MCF 10A (cell line): ENCODE results near the gene NSD1. TPM values are rescaled to one million over a fixed set of nuclear protein-coding genes. Genes with fewer than 3 reads are reported as not detected.

Source experiments
- BruUV-seq: library from RNA; stranded (reverse); fragments of 400-500 nt; replicated peaks from 2 replicates; lab custom pipeline; 2021; lab: Mats Ljungman, UMichigan
- CTCF ChIA-PET: fragments of 300-600 bp; sonication (Branson Sonifier 250); formaldehyde crosslinking; extraction: SDS; loops from one replicate; lab custom pipeline; 2021; ENCODE audit warnings: antibody characterized with exemption, inconsistent platforms; lab: Yijun Ruan, JAX
- POLR2A ChIA-PET: fragments of 300-600, 350-650 bp; sonication (Branson Sonifier 250); formaldehyde crosslinking; extraction: SDS; loops from one replicate; lab custom pipeline; 2020; ENCODE audit warnings: antibody characterized with exemption, inconsistent platforms; lab: Yijun Ruan, JAX
- DNase-seq: peaks from one replicate; pipeline ENCODE4 v3.0.0-alpha.2; 2018; ENCODE audit not compliant: unreplicated experiment
- H3K27ac Mint-ChIP-seq: one replicate; pipeline ENCODE4 v1.8.0; 2022; ENCODE audit warnings: mild to moderate bottlenecking, low read depth, mixed read lengths; ENCODE audit not compliant: unreplicated experiment
- H3K27me3 Mint-ChIP-seq: one replicate; pipeline ENCODE4 v1.8.0; 2022; ENCODE audit warnings: mixed read lengths; ENCODE audit not compliant: insufficient read depth, unreplicated experiment
- H3K36me3 Mint-ChIP-seq: one replicate; pipeline ENCODE4 v1.8.0; 2022; ENCODE audit warnings: mild to moderate bottlenecking, moderate library complexity, mixed read lengths; ENCODE audit not compliant: insufficient read depth, unreplicated experiment
- H3K4me1 Mint-ChIP-seq: one replicate; pipeline ENCODE4 v1.8.0; 2022; ENCODE audit warnings: mixed read lengths; ENCODE audit not compliant: insufficient read depth, unreplicated experiment
- H3K4me3 Mint-ChIP-seq: one replicate; pipeline ENCODE4 v1.8.0; 2022; ENCODE audit warnings: mild to moderate bottlenecking, moderate library complexity, mixed read lengths; ENCODE audit not compliant: unreplicated experiment
- H3K9me3 Mint-ChIP-seq: one replicate; pipeline ENCODE4 v1.8.0; 2022; ENCODE audit warnings: mixed read lengths; ENCODE audit not compliant: unreplicated experiment
- CTCF ChIP-seq: fragments of 200-600 bp; IDR thresholded peaks from one replicate; pipeline ENCODE4 v1.8.0; 2022; ENCODE audit warnings: antibody characterized with exemption, mild to moderate bottlenecking; ENCODE audit not compliant: unreplicated experiment
- intact Hi-C: fragments of 100-400 bp; cut with micrococcal nuclease; formaldehyde crosslinking; loops from 2 replicates; pipeline ENCODE4 v1.14.1; 2022
- total RNA-seq: library from RNA; stranded (reverse); gene quantifications from 2 replicates; pipeline ENCODE4 v1.2.3, GENCODE V29; 2022

The NSD1 gene
- total RNA-seq, 1 experiment from 2014 or later, result 110 TPM

GRCh38 chr5:177311392-177311722 is 177.8 kb downstream of the NSD1 start:
- CTCF ChIA-PET, result interaction anchor here (0.6 to 5.8 kb wide), 8 partner anchors 8 to 347 kb away, joined by 3 to 52 read pairs (median 15); no protein-coding TSS in a partner anchor

GRCh38 chr5:177311723-177312648 is 178.4 kb downstream of the NSD1 start, which contains the start of gene MXD3:
MXD3 (minus strand) TSS chr5:177311898; CDS start chr5:177311830, 68 bp downstream.
- ChIA-PET CTCF (interaction anchor here (0.8 to 5.8 kb wide), 8 partner anchors 10 to 198 kb away, joined by 3 to 52 read pairs (median 5); no protein-coding TSS in a partner anchor), POLR2A (interaction anchor here (0.6 to 2.8 kb wide), 9 partner anchors 10 to 188 kb away, joined by 3 to 23 read pairs (median 4); partner anchors contain the start of genes PDLIM7, PRELID1 and RAB24)
- DNase-seq, result peak; percentile 99
- BruUV-seq, result no TSS peak
- no peak for TF ChIP-seq CTCF
- H3K27me3 Mint-ChIP-seq, result no peaks in the 10 kb centered on the region
- H3K9me3 Mint-ChIP-seq, result no peaks in the 10 kb centered on the region
- H3K27ac Mint-ChIP-seq, result peak within 1 kb of the TSS; percentile 51
- H3K4me3 Mint-ChIP-seq, result peak within 1 kb of the TSS; percentile 66
- intact Hi-C loops, result no loop called here
- peaks cover 23% of the 10 kb centered on the region for H3K36me3 Mint-ChIP-seq
- peaks cover 29% of the 10 kb centered on the region for H3K4me1 Mint-ChIP-seq

More at GRCh38 chr5:177311392-177311722, 177.8 kb downstream of the NSD1 start:
- BruUV-seq, result no TSS peak
- POLR2A ChIA-PET, result interaction anchor here (1.2 to 2.8 kb wide), 5 partner anchors 9 to 185 kb away, joined by 4 to 23 read pairs (median 8); partner anchors contain the start of genes PDLIM7, PRELID1 and RAB24
- Mint-ChIP-seq H3K27ac (no peak overlapping the region), H3K9me3 (no peaks in the 10 kb centered on the region), H3K36me3 (peaks cover 27% of the 10 kb centered on the region), H3K27me3 (no peaks in the 10 kb centered on the region), H3K4me1 (peaks cover 35% of the 10 kb centered on the region), H3K4me3 (peak overlapping the region; percentile 66)
- TF ChIP-seq CTCF, result no peak
- intact Hi-C loops, result no loop called here
- DNase-seq, result no peak

DNA sequence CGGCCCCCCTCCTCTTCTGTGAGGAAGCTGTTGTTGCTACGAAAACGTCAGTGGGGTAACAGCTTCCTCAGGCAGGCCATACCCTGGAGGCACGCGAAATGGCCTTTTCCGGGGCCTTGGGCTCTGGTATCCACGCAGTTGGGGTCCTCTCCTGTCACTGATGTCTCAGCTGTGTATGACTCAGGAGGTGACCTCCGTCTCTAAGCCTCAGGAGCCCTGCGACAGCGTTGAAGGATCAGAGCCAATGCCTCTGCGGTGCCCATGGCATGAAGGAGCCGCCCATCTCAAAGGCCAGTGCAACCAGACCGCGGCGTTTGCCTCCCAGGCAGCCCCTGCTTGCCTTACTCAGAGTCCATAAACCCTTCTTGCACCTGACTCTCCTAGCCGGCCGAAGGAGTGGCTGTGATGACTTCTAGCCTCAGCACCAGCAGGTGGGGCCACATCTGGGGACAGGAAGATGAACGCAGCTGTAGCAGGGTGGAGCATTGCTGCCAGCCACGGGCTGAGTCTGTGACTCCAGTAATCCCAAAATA is 179.1 kb downstream of the NSD1 start:
- ChIA-PET CTCF (interaction anchor here (0.6 to 5.8 kb wide), 10 partner anchors 11 to 199 kb away, joined by 3 to 52 read pairs (median 4); partner anchors contain the start of gene SLC34A1), POLR2A (interaction anchor here (0.6 to 2.8 kb wide), 8 partner anchors 10 to 187 kb away, joined by 3 to 23 read pairs (median 4); partner anchors contain the start of genes PRELID1 and RAB24)
- TSS peak; percentile 22 for BruUV-seq
- Mint-ChIP-seq H3K4me3 (peak overlapping the region; percentile 66), H3K4me1 (peaks cover 29% of the 10 kb centered on the region), H3K9me3 (no peaks in the 10 kb centered on the region), H3K27me3 (no peaks in the 10 kb centered on the region), H3K27ac (no peak overlapping the region), H3K36me3 (peaks cover 23% of the 10 kb centered on the region)
- TF ChIP-seq CTCF, result no peak
- intact Hi-C loops, result no loop called here
- DNase-seq, result peak; percentile 56
